HG03558 (cell line): Measurements from ENCODE around the gene ETV3.
"Not testable (repeated sequence)": the region's sequence is repeated elsewhere in the genome, so short reads cannot be mapped to it uniquely, and the experiment has no call there.

Experiments
- ATAC-seq: cut with Tn5 transposase; IDR thresholded peaks from one replicate; pipeline ENCODE4 v1.9.1; 2021; ENCODE audit warnings: moderate number of reproducible peaks; ENCODE audit not compliant: unreplicated experiment; ENCODE audit errors: extremely low read depth

ETV3 gene

GRCh38 chr1:157115429-157115838, 22.8 kb downstream of the ETV3 start:
- no peak for ATAC-seq

GRCh38 chr1:157114183-157115121, 23.7 kb downstream of the ETV3 start:
- ATAC-seq: no peak

- no peak for ATAC-seq
Measured at GRCh38 chr1:157113631-157114030, 24.6 kb downstream of the ETV3 start.

DNA sequence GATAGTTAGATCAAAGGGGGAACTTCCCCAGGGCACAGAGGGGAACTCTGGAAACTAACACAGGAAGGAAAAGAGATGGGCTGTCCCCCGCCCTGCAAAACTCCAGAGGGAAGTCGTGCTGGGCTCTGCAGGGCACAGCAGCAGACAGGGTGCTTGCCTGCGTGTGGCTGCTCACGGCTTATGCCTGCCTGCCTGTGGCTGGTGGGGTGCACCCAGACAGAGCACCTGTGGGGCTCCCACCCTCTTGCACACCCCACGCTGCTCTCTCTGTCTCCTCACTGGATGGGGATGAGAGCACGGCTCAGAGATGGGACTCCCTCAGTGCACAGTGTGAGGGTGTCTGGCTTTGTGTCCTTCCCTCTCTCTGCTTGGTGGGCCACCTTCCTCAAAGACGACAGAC, 25.1 kb downstream of the ETV3 start:
- ATAC-seq: no peak

GRCh38 chr1:157112186-157112867, 25.9 kb downstream of the ETV3 start:
- ATAC-seq: no peak

- ATAC-seq: no peak
Measured at GRCh38 chr1:157111396-157112165, 26.6 kb downstream of the ETV3 start.

DNA sequence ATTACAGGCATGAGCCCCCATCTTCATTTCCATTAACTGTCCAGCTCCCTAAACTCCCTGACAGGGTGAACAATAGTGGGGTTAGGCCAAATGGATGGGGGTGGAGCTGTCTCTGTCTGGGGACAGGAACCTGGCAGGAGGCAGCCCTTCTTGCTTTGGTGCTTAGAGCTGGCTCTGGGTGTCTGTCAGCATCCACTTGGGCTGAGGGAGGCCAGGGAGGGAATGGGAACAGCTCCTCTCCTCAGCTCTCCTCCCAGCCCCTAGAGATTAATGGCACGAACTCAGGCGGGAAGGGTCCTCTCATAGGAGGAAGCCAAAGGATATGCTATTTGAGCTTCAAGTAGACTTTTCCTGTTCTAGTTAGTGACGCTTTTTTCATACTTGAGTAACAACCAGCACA, 27.5 kb downstream of the ETV3 start:
- ATAC-seq: no peak

GRCh38 chr1:157110003-157110402, 28.2 kb downstream of the ETV3 start:
- ATAC-seq: no peak

DNA sequence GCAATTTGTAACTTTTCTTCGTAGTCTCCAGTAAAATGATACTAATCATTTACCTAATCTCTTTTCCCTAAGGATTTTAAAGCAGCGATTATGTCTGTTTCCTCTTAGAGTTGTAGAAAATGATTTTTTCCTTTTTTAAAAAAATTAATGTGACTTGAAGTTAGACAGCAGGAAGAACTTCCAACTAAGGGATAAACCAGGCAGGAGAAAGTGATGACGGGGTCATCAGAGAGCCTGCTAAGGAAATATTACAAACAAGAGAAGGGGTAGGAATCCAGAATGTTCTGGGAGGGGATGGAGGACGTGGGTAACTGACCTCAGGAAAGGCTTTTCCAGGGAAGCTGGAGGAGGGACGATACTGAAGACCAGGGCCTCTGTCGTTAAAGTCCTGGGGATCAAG, 29.7 kb downstream of the ETV3 start:
- ATAC-seq: no peak

GRCh38 chr1:157107702-157108101, 30.5 kb downstream of the ETV3 start:
- no peak for ATAC-seq

GRCh38 chr1:157106813-157107189, 31.4 kb downstream of the ETV3 start:
- no peak for ATAC-seq

DNA sequence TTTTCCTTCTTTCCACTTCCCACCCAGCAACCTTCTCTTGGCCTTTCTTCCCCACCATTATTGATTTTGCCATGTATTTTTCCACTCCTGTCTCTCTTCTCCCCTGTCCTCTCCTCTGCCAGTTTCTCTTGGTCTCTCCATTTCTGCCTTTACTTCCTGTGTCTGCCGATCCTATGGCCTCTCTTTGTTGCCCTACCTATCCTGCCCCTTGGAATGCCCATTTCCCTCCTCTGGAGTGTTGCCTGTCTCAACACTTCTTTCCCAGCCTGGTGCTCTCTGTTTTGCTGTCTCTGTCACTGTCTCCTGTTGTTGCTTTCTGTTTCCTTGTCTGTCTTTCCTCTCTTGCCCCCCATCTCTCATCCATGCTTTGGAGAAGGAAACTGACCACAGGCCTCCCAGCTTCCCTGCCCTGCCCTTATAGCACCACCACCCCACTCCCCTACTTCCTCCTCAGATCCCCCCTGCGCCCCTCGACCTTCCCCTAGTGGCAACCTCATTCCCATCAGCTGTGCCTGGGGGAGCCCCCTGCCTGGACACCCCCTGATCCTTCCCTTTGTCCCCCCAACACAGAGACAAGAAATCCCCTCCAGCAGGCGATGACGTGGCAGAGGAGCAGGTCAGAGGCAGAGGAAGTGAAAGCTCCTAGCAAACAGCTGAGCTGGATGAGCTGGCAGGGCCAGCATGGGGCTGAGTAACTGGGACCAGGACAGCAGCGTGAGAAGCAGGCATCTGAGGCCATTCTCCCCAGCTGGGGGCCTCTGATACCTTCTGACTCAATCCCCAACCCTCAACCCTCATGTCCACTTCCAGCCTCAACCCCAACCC, 32.0 kb downstream of the ETV3 start:
- ATAC-seq: peak; percentile 64

DNA sequence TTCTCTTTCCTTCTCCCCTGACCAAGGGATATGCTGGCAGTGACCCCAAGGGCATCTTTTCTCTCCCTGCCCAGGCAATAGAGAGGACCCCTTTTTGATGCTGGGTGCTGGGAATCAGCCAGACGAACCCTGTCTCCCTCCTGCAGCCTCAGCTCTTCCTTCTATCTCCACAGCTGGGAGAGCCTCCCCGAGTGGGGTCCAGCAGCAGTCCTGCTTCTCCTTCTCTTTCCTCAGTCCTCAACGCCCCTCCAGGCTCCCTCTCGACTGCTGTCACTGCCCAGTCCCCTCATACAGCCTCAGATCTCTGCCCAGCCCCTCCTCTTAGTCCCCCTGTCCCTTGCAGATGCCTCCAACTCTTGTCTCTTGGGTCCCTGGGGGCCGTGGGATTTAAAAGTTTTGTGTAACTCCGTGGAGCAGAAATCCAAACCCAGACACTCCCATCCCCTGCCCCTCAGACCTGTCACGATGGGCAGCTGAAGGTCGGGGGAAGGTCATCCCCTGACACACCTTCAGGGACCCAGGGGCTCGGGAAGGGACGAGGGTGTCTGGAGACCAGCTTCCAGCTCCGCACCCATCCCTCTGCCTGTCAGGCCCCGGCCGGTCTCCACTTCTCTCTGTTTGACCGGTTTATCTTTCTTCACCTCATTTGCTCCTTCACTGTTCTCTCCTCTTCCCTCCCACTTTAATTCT, 32.8 kb downstream of the ETV3 start:
- no peak for ATAC-seq

DNA sequence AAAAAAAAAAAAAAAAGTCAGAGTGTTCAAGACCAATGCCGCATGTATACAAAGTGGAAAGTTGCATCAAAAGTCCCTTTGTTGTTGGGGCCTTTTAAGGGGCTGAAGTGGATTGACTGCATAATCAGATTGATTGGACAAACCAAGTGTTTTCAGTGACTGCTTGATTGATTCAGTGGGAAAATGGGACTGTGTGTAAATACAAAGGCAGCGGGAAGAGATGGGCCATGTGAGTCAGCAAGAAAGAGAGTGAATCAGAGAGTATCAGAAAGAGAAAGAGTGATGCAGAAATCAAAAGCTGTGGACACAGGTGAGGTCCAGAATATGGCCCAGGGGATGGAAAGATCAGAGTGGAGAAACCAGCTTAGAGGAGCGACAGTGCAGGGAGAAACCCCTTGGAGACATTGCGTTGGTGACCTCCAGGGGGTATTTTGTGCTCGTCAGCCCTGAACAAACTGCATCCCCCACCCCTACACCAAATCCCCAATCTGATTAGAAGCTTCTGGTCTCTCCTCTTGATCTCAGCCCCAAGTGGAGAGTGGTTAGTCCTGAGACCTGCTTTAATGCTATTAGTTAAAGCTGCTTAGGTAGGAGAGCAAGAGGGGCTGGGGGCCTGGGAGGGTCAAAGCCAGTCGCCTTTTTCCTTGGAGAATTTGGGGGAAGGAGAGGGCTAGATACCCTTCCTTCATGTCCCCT, 33.4 kb downstream of the ETV3 start:
- ATAC-seq: no peak

DNA sequence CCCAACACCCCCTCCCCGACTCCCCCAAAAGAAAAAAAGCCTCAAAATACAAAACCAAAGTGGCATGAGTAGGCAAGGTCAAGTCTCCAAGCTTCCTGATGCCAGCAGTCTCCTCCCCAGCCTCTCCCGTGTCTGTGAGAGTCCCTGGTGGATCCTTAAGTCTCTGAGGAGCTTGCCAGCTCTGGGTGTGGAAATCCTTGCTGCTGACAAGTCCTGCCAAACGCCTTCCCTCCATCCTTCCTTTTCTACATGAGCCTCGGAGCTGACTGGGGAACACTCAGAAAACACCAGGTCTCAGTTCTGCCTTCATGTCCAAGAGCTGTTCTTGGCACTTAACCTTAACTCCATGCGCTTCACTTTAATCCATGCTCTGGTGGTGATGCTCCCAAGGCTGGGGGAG, 34.9 kb downstream of the ETV3 start:
- ATAC-seq: no peak

- no peak for ATAC-seq
Measured at GRCh38 chr1:157101149-157101548, 37.0 kb downstream of the ETV3 start.

GRCh38 chr1:157099633-157100009, 38.6 kb downstream of the ETV3 start, which contains the start of gene ETV3L:
Gene ETV3L, minus strand, starts transcription at chr1:157099808. Its CDS starts 285 bp downstream, at chr1:157099523.
- ATAC-seq: no peak

DNA sequence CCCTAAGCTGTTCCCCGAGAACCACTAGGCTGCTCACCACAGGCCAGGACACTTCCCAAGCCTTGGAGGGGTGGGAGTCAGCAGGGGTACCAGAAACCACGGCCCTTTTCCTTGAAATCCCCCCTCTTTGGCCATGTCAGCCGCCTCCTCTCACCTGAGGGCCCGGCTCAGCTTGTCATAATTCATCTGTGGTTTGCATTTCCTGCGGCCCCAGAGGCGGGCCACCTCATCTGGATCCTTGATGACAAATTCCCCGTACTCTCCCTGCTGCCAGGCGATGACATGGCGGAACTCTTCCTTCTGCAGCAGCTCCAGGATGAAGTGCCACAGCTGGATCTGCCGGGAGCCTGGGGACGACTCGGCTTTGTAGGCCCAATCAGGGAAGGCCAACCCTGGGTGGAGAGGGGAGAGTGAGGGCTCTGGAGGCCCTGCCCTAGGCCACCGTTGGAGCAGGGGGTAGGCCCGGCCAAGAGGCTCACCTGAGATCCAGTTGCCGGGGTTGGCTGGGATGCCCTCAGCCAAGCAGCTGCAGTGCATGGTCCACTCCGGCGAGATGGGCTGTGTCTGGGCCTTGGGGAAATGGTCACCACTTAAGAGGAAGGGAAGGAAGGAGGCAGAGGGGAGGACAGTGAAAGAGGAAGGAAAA, 39.1 kb downstream of the ETV3 start:
- not testable (repeated sequence) for ATAC-seq
